ENCODE data around the gene ANXA1.

GRCh38 chr9:73154722-73155121 is 3.1 kb downstream of the ANXA1 start:
- TF ChIP-seq, protein P1, sequence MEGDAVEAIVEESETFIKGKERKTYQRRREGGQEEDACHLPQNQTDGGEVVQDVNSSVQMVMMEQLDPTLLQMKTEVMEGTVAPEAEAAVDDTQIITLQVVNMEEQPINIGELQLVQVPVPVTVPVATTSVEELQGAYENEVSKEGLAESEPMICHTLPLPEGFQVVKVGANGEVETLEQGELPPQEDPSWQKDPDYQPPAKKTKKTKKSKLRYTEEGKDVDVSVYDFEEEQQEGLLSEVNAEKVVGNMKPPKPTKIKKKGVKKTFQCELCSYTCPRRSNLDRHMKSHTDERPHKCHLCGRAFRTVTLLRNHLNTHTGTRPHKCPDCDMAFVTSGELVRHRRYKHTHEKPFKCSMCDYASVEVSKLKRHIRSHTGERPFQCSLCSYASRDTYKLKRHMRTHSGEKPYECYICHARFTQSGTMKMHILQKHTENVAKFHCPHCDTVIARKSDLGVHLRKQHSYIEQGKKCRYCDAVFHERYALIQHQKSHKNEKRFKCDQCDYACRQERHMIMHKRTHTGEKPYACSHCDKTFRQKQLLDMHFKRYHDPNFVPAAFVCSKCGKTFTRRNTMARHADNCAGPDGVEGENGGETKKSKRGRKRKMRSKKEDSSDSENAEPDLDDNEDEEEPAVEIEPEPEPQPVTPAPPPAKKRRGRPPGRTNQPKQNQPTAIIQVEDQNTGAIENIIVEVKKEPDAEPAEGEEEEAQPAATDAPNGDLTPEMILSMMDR (conservative IDR thresholded peaks at IDR 0.05; ENCODE audit: low read depth in 2 of 2) = no peak
- TF ChIP-seq EZH2 (IDR thresholded peaks at IDR 0.05; ENCODE audit: low read depth, unreplicated experiment) = no peak
- TF ChIP-seq, protein P2, sequence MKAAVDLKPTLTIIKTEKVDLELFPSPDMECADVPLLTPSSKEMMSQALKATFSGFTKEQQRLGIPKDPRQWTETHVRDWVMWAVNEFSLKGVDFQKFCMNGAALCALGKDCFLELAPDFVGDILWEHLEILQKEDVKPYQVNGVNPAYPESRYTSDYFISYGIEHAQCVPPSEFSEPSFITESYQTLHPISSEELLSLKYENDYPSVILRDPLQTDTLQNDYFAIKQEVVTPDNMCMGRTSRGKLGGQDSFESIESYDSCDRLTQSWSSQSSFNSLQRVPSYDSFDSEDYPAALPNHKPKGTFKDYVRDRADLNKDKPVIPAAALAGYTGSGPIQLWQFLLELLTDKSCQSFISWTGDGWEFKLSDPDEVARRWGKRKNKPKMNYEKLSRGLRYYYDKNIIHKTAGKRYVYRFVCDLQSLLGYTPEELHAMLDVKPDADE (IDR thresholded peaks at IDR 0.05) = no peak
